ENCODE data around the gene AIG1.

DNA sequence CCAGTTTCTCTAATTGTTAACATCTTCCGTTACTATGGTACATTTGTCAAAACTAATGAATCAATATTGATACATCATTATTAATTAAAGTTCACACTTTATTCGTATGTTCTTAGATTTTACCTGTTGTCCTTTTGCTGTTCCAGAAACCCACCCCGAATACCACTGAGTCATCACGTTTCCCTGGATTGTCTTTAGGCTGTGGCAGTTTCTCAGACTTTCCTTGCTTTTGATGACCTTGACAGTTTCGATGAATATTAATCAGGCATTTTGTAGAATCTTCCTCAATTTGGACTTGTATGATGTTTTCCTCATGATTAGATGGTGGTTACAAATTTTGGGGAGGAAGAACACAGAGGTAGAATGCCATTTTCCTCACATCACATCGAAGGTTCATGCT, 39.1 kb upstream of the AIG1 start:
- TF ChIP-seq, protein P1, sequence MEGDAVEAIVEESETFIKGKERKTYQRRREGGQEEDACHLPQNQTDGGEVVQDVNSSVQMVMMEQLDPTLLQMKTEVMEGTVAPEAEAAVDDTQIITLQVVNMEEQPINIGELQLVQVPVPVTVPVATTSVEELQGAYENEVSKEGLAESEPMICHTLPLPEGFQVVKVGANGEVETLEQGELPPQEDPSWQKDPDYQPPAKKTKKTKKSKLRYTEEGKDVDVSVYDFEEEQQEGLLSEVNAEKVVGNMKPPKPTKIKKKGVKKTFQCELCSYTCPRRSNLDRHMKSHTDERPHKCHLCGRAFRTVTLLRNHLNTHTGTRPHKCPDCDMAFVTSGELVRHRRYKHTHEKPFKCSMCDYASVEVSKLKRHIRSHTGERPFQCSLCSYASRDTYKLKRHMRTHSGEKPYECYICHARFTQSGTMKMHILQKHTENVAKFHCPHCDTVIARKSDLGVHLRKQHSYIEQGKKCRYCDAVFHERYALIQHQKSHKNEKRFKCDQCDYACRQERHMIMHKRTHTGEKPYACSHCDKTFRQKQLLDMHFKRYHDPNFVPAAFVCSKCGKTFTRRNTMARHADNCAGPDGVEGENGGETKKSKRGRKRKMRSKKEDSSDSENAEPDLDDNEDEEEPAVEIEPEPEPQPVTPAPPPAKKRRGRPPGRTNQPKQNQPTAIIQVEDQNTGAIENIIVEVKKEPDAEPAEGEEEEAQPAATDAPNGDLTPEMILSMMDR (IDR thresholded peaks at IDR 0.05), result no peak
- TF ChIP-seq JUND (IDR thresholded peaks at IDR 0.05) (no peak), TAF1 (IDR thresholded peaks at IDR 0.05; ENCODE audit: borderline replicate concordance, low read depth, low read length) (no peak), RFX5 (IDR thresholded peaks at IDR 0.05; ENCODE audit: low read length) (no peak), POLR2AphosphoS5 (IDR thresholded peaks at IDR 0.05; ENCODE audit: low read depth, low read length) (no peak), EP300 (IDR thresholded peaks at IDR 0.05; ENCODE audit: borderline replicate concordance in 1 of 2, low read depth in 1 of 2, low read length in 1 of 2) (no peak), MEF2A (IDR thresholded peaks at IDR 0.05; ENCODE audit: borderline replicate concordance, low read depth) (no peak)
- TF ChIP-seq, protein P2, sequence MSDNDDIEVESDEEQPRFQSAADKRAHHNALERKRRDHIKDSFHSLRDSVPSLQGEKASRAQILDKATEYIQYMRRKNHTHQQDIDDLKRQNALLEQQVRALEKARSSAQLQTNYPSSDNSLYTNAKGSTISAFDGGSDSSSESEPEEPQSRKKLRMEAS (IDR thresholded peaks at IDR 0.05; ENCODE audit: low read depth), result no peak
